ENCODE measurements around the gene ZNF354B.

Gene ZNF354B

GRCh38 chr5:178859625-178860521 is at the start of gene ZNF354B:
Gene ZNF354B, plus strand, starts transcription at chr5:178859953. Its CDS starts 1,095 bp downstream, at chr5:178861048.
- CTCF ChIA-PET = no interaction called here
- DNase-seq (ENCODE audit: low read depth, low spot score) = peak; percentile 54
- POLR2A ChIA-PET = interaction anchor here (1.0 to 1.2 kb wide), 3 partner anchors 130 to 691 kb away, joined by 3 to 7 read pairs (median 7); partner anchors contain the start of genes RUFY1, ZNF354A and ZNF354C
- peak within 1 kb of the TSS; percentile 72 for H3K4me3 ChIP-seq (ENCODE audit: low read depth, low read length)
- TF ChIP-seq, protein P1, sequence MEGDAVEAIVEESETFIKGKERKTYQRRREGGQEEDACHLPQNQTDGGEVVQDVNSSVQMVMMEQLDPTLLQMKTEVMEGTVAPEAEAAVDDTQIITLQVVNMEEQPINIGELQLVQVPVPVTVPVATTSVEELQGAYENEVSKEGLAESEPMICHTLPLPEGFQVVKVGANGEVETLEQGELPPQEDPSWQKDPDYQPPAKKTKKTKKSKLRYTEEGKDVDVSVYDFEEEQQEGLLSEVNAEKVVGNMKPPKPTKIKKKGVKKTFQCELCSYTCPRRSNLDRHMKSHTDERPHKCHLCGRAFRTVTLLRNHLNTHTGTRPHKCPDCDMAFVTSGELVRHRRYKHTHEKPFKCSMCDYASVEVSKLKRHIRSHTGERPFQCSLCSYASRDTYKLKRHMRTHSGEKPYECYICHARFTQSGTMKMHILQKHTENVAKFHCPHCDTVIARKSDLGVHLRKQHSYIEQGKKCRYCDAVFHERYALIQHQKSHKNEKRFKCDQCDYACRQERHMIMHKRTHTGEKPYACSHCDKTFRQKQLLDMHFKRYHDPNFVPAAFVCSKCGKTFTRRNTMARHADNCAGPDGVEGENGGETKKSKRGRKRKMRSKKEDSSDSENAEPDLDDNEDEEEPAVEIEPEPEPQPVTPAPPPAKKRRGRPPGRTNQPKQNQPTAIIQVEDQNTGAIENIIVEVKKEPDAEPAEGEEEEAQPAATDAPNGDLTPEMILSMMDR (IDR thresholded peaks at IDR 0.05; ENCODE audit: insufficient read depth, low read length, missing control alignments) = peak; percentile 15

- no peak for DNase-seq (ENCODE audit: low read depth, low spot score)
- H3K4me3 ChIP-seq (ENCODE audit: low read depth, low read length) = no peak overlapping the region
- TF ChIP-seq, protein P1 (IDR thresholded peaks at IDR 0.05; ENCODE audit: insufficient read depth, low read length, missing control alignments) = no peak
- POLR2A ChIA-PET = no interaction called here
- CTCF ChIA-PET = no interaction called here
Measured at GRCh38 chr5:178817506-178817905, 42.2 kb upstream of the ZNF354B start.

GRCh38 chr5:178818094-178818493 is 41.7 kb upstream of the ZNF354B start:
- no peak for DNase-seq (ENCODE audit: low read depth, low spot score)
- POLR2A ChIA-PET = no interaction called here
- CTCF ChIA-PET = no interaction called here
- TF ChIP-seq, protein P1 (IDR thresholded peaks at IDR 0.05; ENCODE audit: insufficient read depth, low read length, missing control alignments) = no peak
- no peak overlapping the region for H3K4me3 ChIP-seq (ENCODE audit: low read depth, low read length)

- POLR2A ChIA-PET = no interaction called here
- CTCF ChIA-PET = no interaction called here
- TF ChIP-seq, protein P1 (IDR thresholded peaks at IDR 0.05; ENCODE audit: insufficient read depth, low read length, missing control alignments) = no peak
- DNase-seq (ENCODE audit: low read depth, low spot score) = no peak
- H3K4me3 ChIP-seq (ENCODE audit: low read depth, low read length) = no peak overlapping the region
Measured at GRCh38 chr5:178820001-178820400, 39.8 kb upstream of the ZNF354B start.

- TF ChIP-seq, protein P1 (IDR thresholded peaks at IDR 0.05; ENCODE audit: insufficient read depth, low read length, missing control alignments) = no peak
- DNase-seq (ENCODE audit: low read depth, low spot score) = no peak
- no peak overlapping the region for H3K4me3 ChIP-seq (ENCODE audit: low read depth, low read length)
- POLR2A ChIA-PET = no interaction called here
- CTCF ChIA-PET = no interaction called here
Measured at GRCh38 chr5:178825444-178825843, 34.3 kb upstream of the ZNF354B start.

GRCh38 chr5:178826216-178826615 is 33.5 kb upstream of the ZNF354B start:
- TF ChIP-seq, protein P1 (IDR thresholded peaks at IDR 0.05; ENCODE audit: insufficient read depth, low read length, missing control alignments) = no peak
- POLR2A ChIA-PET = no interaction called here
- DNase-seq (ENCODE audit: low read depth, low spot score) = no peak
- CTCF ChIA-PET = no interaction called here
- H3K4me3 ChIP-seq (ENCODE audit: low read depth, low read length) = no peak overlapping the region
